Neural crest cell (in vitro differentiated cells): ENCODE measurements around the gene MRTO4. TPM values are rescaled to one million over a fixed set of nuclear protein-coding genes. Genes with fewer than 3 reads are reported as not detected.
A peak's percentile ranks its signal among the peaks of the same experiment; 100 is the strongest.
"Not testable (repeated sequence)": the region's sequence is repeated elsewhere in the genome, so short reads cannot be mapped to it uniquely, and the experiment has no call there.

ENCODE experiments used
- DNase-seq: peaks from one replicate; pipeline ENCODE4 v3.0.0; 2021; ENCODE audit warnings: low read depth, mixed read lengths, low spot score
- H3K27ac Mint-ChIP-seq: one replicate; pipeline ENCODE4 v1.8.0; 2021; ENCODE audit warnings: mild to moderate bottlenecking, mixed read lengths; ENCODE audit not compliant: unreplicated experiment
- H3K27me3 Mint-ChIP-seq: 2 replicates; pipeline ENCODE4 v1.8.0; 2021; ENCODE audit warnings: low read depth, mild to moderate bottlenecking, mixed read lengths
- H3K36me3 Mint-ChIP-seq: 2 replicates; pipeline ENCODE4 v1.8.0; 2021; ENCODE audit warnings: low read depth, mild to moderate bottlenecking, mixed read lengths
- H3K4me1 Mint-ChIP-seq: 2 replicates; pipeline ENCODE4 v1.8.0; 2021; ENCODE audit warnings: mixed read lengths
- H3K4me3 Mint-ChIP-seq: one replicate; pipeline ENCODE4 v1.8.0; 2021; ENCODE audit warnings: mild to moderate bottlenecking, mixed read lengths
- H3K9me3 Mint-ChIP-seq: 2 replicates; pipeline ENCODE4 v1.8.0; 2021; ENCODE audit warnings: mixed read lengths
- total RNA-seq: library from RNA; stranded (reverse); gene quantifications from 2 replicates; pipeline ENCODE4 v1.2.1, GENCODE V29; 2021
- TF ChIP-seq, protein P1 (sequence below): fragments of 200-600 bp; sonication (generic); conservative IDR thresholded peaks from 2 replicates; pipeline ENCODE4 v1.5.0; 2021; ENCODE audit warnings: antibody characterized with exemption, mild to moderate bottlenecking

Gene MRTO4
- total RNA-seq, 1 donor from 2014 or later, result 58.3 TPM

DNA sequence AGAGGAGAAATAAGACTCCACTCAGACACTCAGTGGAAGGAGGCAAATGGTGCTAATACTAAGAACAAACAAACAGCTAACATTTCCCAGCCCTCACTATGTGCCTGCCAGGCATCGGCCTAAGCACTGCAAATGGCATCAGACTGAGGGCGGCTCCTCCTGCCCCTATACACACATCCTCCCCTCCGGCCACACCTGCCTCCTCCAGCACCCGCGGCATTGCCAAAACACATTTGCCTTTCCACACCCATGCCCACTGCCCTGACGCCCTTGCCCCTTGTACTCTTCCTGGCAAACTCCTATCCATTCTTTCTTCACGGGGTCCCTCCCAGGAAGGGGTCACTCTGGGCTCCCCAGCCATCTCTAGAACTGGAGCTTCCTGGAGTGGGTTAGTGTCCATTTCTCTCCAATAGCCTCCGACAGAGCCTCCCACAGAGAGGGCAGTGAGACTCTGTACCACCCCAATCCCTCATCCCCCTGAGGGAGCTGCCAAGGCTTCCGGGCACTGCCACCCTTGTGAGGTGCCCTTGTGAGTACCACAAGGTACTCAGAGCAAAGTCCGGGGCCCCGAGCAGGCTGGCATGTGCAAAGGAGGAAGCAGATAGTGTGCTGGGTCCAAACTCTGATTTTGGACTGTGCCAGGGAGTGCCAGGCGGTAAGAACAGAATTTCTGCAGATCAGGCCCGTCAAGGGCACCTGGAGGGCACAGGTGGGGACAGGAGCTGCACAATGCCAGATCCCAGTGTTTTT lies 36.0 kb downstream of the MRTO4 start:
- Mint-ChIP-seq H3K27ac (no peak overlapping the region), H3K9me3 (no peaks in the 10 kb centered on the region), H3K4me1 (peaks cover 4% of the 10 kb centered on the region), H3K27me3 (peaks cover 20% of the 10 kb centered on the region), H3K4me3 (peak overlapping the region; percentile 34), H3K36me3 (peaks cover 22% of the 10 kb centered on the region)
- TF ChIP-seq, protein P1, sequence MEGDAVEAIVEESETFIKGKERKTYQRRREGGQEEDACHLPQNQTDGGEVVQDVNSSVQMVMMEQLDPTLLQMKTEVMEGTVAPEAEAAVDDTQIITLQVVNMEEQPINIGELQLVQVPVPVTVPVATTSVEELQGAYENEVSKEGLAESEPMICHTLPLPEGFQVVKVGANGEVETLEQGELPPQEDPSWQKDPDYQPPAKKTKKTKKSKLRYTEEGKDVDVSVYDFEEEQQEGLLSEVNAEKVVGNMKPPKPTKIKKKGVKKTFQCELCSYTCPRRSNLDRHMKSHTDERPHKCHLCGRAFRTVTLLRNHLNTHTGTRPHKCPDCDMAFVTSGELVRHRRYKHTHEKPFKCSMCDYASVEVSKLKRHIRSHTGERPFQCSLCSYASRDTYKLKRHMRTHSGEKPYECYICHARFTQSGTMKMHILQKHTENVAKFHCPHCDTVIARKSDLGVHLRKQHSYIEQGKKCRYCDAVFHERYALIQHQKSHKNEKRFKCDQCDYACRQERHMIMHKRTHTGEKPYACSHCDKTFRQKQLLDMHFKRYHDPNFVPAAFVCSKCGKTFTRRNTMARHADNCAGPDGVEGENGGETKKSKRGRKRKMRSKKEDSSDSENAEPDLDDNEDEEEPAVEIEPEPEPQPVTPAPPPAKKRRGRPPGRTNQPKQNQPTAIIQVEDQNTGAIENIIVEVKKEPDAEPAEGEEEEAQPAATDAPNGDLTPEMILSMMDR, result no peak
- no peak for DNase-seq

DNA sequence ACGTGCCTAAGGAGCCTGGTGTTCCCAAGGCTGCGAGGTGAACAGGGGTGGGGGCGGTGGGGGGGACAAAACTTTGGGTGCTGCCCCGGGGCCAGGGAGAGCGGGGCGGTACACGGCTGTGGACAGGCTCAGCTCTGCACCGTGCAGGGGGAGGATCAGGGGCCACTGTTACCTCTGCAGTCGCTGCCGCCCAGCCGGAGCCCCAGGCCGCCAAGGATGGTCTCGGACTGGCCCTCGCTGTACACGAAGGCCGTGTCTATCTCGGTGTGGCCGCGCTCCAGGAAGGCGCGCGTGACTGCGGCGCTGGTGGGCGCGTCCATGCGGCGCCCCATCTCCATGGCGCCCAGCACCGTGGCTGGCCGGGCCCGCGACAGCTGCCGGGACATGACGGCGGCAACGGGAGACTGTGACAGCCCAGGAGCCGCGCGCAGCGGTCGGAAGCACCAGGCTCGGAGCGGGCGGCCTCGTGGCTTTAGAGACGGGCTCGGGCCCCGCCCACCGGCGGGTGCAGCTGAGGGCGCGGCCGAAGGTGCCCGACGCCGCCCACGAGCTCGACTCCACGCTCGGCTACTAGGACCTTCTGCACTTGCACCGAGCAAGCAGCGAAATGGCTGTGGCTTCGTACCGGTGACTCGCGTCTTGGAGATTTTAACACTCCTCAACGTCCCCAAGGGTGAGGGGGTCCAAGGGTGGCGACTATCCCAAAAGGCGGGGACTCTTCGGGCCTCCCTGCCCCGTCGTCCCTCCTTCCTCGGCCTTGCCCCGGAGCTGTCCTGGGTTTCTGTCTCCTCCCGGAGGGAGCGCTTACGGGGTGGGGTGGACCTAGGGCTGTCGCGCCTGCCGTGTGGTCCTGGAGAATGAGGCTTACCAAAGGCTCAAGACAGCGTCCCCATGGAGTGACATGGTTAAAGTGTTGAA lies 37.0 kb downstream of the MRTO4 start, which contains the start of gene AKR7A3:
AKR7A3 (minus strand) TSS at position 447 of the 918 bp plus-strand sequence; CDS start at position 386, 61 bp downstream.
- H3K9me3 Mint-ChIP-seq, H3K4me1 Mint-ChIP-seq, H3K27ac Mint-ChIP-seq: not testable (repeated sequence)
- H3K36me3 Mint-ChIP-seq, result peaks cover 30% of the 10 kb centered on the region
- H3K27me3 Mint-ChIP-seq, result peaks cover 20% of the 10 kb centered on the region
- peak within 1 kb of the TSS; percentile 13 for H3K4me3 Mint-ChIP-seq
- peak; percentile 12 for DNase-seq

DNA sequence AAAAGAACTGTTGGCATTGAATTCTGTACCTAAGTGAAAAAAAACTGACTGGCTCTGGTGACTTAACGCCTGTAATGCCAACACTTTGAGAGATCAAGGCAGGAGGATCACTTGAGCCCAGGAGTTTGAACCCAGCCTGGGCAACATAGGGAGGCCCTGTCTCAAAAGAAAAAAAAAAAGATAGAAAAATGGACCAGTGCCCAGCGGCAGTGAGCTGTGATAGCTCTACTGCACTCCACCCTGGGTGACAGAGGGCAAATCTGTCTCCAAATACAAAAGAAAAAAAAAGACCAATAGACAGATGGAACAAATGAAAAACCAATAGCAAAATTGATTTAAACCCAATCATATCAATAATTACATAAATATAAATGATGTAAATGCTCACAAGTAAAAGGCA lies 37.6 kb downstream of the MRTO4 start:
- Mint-ChIP-seq H3K36me3 (peaks cover 32% of the 10 kb centered on the region), H3K27ac (no peak overlapping the region), H3K9me3 (peaks cover 1% of the 10 kb centered on the region), H3K4me3 (peak overlapping the region; percentile 13), H3K27me3 (peaks cover 20% of the 10 kb centered on the region), H3K4me1 (peaks cover 4% of the 10 kb centered on the region)
- DNase-seq, result no peak
- TF ChIP-seq, protein P1, result no peak

DNA sequence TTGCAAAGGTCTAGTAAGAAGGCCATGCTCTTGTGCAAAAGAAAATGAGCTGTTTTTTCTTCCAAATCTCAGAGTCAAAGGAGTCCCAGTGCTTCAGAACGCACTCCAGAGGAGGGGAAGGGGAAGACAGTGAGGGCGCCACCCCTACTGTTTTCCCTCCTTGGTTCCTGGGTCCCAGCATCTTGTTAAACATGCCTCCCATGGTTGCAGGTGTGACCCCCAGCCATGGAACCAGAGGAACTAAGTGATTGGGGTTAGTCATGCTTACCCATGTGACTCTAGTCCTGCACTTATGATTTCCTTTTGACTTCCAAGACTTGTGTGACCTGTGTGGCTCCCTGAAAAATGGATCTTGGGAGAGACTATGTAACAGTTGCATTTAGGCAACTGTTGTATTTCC lies 43.0 kb downstream of the MRTO4 start:
- Mint-ChIP-seq H3K27me3 (peaks cover 4% of the 10 kb centered on the region), H3K27ac (no peak overlapping the region), H3K4me3 (no peak overlapping the region), H3K4me1 (no peaks in the 10 kb centered on the region), H3K9me3 (peaks cover 19% of the 10 kb centered on the region), H3K36me3 (peaks cover 59% of the 10 kb centered on the region)
- TF ChIP-seq, protein P1, result no peak
- DNase-seq, result no peak

DNA sequence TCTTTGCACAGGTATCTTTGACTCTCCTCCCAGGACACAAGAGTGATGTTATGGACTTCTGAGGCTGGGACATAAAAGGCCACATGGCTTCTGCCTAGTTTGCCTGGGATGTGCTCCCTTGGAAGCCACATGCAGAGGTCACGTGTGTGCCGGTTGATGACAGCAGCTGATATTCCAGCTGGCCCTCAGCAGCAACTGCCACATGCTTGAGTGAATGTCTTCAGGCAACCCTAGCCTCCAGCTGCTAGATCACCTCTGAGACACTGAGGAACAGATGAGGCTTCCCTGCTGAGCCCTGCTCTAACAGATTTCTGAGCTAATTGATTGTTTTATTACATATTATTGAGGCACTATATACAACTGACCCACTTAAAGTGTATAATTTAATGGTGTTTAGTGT lies 48.6 kb downstream of the MRTO4 start:
- Mint-ChIP-seq H3K27ac (no peak overlapping the region), H3K36me3 (peaks cover 48% of the 10 kb centered on the region), H3K9me3 (peaks cover 11% of the 10 kb centered on the region), H3K27me3 (no peaks in the 10 kb centered on the region), H3K4me3 (no peak overlapping the region), H3K4me1 (no peaks in the 10 kb centered on the region)
- TF ChIP-seq, protein P1, result no peak
- DNase-seq, result no peak

DNA sequence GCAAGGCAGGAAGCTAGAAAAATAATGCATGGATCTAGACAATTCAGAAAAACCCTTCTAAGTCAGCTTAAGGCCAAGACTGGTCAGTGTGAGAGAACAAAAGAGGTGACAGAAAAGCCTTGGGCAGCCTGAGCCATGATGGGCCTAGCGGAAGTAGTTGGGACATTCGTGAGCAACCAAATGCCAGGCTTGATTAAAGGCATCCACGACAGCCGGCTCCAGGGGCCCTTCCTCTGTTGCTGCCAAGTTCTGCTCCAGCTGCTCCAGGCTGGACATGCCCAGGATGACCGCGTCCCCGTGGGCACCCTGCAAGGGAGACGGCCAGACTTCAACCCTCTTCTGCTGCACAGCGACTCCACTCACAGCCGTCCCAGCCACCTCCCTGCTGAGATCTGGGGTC lies 52.5 kb downstream of the MRTO4 start:
- peaks cover 24% of the 10 kb centered on the region for H3K36me3 Mint-ChIP-seq
- not testable (repeated sequence) for H3K4me3 Mint-ChIP-seq, H3K9me3 Mint-ChIP-seq, DNase-seq, H3K4me1 Mint-ChIP-seq, H3K27me3 Mint-ChIP-seq, H3K27ac Mint-ChIP-seq
